NCI-H2107 (cell line): ENCODE data around the gene SLFN11.
"Not testable (repeated sequence)": the region's sequence is repeated elsewhere in the genome, so short reads cannot be mapped to it uniquely, and the experiment has no call there.

Experiments
- DNase-seq: peaks from one replicate; lab custom pipeline; 2025; lab: John Stamatoyannopoulos, UW

Gene SLFN11

DNA sequence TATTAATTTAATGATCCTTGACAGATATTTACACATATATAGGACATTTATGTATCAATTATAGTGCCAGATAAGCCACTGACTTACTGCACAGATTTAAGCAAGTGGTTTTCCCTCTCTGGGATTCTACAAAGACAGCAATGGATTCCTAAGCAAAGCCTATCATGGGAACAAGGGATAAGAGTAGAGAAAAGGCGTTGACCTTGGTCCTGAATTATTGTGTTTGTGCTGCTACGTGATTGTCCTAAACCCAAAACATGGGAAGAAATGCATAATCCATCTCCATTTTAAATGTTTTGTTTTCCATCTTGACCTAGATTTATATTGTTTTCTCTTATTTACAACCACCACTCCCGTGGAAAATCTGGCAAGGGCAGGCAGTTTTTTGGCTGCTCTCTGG is 14.0 kb downstream of the SLFN11 start:
- no peak for DNase-seq

DNA sequence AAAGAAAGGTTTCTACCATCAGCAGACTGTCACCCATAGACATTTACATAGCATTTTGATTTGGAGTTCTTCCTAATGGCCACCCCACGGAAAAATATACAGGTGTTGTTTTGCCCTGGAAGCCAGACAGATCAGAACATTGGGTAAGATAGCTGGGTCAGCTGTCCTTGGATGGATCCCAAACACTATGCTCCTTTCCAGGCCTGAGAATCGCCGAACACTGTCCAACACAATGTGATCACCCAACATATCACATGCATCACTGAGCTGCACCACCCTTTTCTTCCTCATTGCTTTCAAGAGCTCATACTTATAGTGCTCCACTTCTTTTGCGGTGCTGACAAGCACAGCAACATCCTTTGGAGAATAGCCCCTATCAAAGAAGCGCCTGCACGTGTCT is 21.1 kb downstream of the SLFN11 start:
- no peak for DNase-seq

- no peak for DNase-seq
These were observed 22.9 kb downstream of the SLFN11 start for GRCh38 chr17:35350493-35350892.

DNA sequence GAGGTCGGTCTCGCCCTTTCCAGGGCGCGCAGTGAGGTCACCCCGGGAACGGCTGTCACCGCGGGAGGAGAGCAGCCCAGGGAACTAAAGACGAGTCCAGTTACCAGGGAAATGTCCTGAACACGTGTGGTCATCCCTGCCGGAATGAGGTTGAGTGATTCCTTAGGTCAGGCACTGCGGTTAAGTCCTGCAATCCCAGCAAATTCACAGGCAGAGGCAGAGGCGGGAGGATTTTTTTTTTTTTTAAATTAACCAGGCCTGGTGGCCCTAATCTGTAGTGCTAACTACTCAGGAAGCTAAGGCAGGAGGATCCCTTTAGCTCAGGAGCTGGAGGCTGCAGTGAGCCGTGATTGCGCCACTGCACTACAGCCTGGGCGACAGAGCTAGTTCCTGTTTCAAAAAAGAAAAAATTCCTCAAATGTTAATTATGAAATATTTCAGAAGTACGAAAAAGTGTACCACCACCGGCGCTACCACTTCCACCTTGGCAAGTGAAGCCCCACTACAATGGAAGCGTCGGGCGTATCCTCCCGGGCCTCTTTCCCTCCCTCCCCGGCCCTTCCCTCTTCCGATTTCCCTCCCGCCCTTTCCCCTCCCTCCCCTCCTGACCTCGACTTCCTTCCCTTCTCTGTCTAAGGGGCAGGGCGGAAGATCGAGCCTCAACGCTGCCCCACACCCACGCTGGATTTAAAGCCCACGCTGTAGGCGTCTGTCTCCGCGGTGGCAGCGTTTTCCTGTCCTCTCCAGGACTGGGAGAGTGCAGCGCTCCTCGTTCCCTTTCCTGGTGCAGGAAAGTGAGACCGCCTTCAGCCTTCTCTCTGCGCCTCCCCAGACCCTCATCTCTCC is 27.3 kb downstream of the SLFN11 start:
- no peak for DNase-seq

GRCh38 chr17:35345445-35345925 is 27.9 kb downstream of the SLFN11 start:
- no peak for DNase-seq

GRCh38 chr17:35344262-35344661 is 29.2 kb downstream of the SLFN11 start:
- DNase-seq = no peak

DNA sequence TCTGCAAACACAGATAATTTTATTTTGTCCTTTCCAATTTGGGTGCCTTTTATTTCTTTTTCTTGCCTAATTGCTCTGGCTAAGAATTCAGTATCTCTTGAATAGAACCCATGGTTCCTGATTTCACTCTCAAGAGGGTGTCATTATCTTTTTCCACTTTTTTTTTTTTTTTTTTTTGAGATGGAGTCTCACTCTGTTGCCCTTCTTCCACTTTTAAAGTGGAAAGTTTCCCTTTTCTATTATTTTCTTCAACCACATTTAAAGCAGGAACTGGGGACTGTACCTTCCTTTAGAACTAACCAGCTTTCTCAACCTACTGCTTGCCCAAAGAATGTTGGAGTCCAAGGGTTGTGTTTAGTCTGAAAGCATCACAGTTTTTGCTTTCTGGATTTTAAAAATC is 31.1 kb downstream of the SLFN11 start:
- DNase-seq = no peak

DNA sequence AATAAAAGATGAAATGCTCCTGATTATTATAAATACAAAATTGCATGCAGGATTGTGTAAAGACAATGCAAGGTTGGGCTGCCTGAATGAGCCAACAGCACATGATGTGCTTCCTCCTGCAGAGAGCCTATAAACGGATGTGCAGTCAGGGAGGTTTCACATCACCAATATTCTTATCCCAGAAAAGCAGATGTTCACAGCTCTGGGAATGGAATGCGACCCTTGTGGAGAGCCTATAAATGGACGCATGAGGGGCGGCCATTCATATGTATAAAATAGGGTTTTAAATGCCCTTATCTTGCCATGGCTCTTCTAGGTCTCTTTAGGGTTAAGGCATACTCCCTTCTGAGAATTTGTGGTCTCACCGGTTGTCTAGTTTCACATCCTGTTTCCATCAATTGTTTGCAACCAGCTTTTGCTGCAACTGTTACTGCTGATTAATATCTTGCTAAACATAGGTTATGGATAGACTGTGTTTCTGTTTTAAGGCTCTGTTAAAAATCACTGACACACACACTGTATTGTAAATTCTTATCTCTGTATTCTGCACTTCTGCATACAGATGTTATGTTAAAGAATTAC is 31.9 kb downstream of the SLFN11 start:
- no peak for DNase-seq

- no peak for DNase-seq
These were observed 35.2 kb downstream of the SLFN11 start for GRCh38 chr17:35338230-35338629.

- no peak for DNase-seq
These were observed 36.1 kb downstream of the SLFN11 start for GRCh38 chr17:35337364-35337763.

GRCh38 chr17:35333578-35333977 is 39.8 kb downstream of the SLFN11 start:
- not testable (repeated sequence) for DNase-seq

DNA sequence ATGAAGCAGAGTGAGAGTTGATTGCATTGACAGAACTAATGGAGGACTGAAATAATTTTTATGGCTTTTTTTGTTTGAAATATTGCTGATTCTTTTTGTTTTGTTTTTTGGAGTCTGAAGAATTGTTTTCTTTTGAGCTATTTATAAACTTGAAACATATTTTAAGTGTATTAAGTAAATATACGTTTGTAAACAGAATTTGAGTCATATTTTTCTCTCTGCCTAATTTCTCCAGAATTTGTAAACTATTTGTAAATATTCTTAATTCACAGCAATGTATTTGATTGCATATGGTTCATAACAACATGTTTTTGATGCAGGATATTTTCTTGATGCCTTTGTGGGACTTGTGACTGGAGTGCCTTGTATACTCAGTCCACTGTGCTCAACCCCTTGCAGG is 50.7 kb downstream of the SLFN11 start:
- no peak for DNase-seq

- no peak for DNase-seq
These were observed 57.5 kb downstream of the SLFN11 start for GRCh38 chr17:35315971-35316370.

GRCh38 chr17:35315283-35315682 is 58.1 kb downstream of the SLFN11 start:
- DNase-seq = no peak

DNA sequence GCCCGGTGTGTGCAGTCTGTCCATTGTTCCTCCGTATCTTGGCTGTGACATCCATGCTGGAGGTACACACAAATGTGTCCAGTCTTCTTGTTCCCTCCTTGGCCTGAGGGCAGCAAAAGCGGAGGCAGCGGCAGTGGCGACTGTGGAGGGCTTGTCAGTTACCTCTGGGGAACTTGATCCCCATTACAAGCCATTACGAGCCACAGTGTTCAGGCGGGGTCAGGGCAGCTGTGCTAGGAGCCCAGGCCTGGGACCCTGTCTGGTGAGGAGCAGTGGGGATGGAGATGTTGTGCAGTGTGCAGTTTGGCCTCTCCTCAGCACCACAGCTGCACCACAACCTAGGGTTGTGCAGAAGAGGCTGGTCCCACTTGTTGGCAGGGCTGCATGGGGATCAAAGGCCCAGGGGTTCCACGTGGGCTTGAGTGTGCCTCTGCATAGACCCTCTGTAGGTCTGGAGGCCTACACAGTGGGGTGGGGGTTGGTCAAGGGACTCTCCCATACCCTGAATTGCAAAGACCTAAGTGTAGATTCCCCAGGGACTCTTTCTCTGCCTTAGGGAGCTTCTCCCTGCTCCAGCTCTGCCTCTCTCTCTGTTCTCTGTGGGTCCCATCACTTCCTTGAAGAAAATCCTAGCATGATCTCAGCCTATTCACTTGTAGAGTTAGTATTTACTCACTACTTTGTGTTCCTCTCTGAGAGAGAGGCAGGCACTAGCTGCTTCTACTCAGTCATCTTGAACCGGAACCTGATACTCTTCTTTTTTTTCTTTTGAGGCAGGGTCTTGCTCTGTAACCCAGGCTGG is 58.8 kb downstream of the SLFN11 start:
- DNase-seq = no peak

DNA sequence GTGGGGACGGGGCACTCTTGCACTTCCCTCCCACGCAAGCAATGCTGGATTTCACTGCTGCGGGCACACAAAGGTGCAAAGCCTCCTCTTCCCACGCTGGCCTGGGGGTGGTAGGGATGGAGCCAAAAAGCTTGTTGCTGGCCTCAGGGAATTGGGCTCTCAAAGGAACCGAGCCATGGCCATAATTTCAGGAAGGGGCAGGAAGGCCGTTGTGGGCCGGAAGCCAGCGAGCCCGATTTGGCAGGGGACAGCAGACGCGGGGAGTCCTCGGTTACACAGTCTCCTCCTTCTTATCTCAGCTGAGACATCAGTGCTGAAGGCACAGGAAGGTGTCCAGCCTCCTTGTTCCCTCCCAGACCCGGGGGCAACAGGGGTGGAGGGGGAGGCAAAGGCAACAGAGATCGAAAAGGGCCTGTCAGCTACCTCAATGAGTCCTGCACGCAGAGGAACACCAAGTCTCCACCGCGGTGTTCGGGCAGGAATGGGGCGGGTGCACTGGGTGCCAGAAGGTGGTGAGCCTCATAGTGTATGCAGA is 59.5 kb downstream of the SLFN11 start:
- DNase-seq = no peak

DNA sequence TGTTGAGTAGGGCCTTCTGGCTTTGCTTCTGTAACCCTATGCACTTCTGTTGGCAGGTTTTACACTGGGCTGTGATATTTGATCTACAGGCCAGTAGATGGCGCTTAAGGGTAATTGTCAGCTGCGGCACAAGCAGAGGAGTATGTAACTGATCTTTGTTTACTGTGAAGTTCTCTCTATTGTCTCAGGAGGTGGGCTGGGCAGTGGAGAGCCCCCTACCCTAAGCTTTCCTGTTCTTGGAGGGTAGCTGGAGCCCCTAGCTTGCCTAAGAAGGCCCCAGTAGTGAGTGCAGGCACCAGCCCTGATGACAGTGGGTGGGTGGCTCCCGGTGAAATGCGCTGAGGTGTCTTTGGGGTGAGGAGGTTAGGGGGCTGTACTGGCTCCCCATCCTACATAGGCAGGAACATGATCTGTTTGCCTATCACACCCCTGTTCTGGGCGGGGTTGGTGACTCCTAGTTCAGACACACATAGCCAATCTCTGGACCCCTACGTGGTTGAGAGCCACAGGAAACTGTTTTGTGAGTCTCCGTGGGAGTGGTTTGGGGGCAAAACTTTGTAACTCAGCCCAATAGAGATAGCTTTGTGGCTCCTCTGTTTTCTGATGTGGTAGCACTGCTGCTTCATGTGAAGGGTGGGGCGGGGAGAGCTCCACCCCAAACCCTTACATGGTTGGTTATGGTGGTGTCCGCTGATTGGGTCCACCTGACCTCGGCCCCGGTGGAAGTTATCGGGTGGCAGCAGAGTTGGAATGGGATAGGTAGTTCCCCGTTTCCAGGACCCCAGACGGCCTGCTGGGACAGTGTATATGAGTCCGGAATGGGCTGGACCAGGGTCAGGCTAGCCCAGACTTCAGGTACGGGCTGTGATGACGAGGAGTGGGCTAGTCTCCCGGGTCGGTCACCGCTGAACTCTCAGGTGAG is 60.4 kb downstream of the SLFN11 start:
- peak; percentile 36 for DNase-seq

- DNase-seq = no peak
These were observed 61.1 kb downstream of the SLFN11 start for GRCh38 chr17:35312346-35312745.

DNA sequence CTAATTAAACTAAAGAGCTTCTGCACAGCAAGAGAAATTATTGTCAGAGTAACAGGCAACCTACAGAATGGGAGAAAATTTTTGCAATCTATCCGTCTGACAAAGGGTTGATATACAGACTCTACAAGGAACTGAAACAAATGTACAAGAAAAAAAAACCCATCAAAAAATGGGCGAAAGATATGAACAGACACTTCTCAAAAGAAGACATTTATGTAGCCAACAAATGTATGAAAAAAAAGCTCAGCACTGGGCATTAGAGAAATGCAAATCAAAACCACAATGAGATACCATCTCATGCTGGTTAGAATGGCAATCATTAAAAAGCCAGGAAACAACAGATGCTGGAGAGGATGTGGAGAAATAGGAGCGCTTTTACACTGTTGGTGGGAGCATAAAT is 64.1 kb downstream of the SLFN11 start:
- DNase-seq = not testable (repeated sequence)
